HFFc6 (cell line): ENCODE measurements around the gene FPR2. TPM values are rescaled to one million over a fixed set of nuclear protein-coding genes. Genes with fewer than 3 reads are reported as not detected.
A peak's percentile ranks its signal among the peaks of the same experiment; 100 is the strongest.
"Not testable (repeated sequence)": the region's sequence is repeated elsewhere in the genome, so short reads cannot be mapped to it uniquely, and the experiment has no call there.

Experiments used
- DNase-seq: peaks from one replicate; pipeline ENCODE4 v3.0.0-alpha.2; 2018
- H3K27ac Mint-ChIP-seq: 2 replicates; pipeline ENCODE4 v1.8.0; 2020; ENCODE audit warnings: mild to moderate bottlenecking, mixed read lengths
- H3K27me3 Mint-ChIP-seq: 2 replicates; pipeline ENCODE4 v1.8.0; 2021; ENCODE audit warnings: mild to moderate bottlenecking, moderate library complexity, mixed read lengths; ENCODE audit not compliant: insufficient read depth
- H3K36me3 Mint-ChIP-seq: 2 replicates; pipeline ENCODE4 v1.8.0; 2021; ENCODE audit warnings: low read depth, mixed read lengths
- H3K4me1 Mint-ChIP-seq: 2 replicates; pipeline ENCODE4 v1.8.0; 2020; ENCODE audit warnings: low read depth, mixed read lengths
- H3K4me3 Mint-ChIP-seq: 2 replicates; pipeline ENCODE4 v1.8.0; 2020; ENCODE audit warnings: mild to moderate bottlenecking, moderate library complexity, mixed read lengths
- H3K9me3 Mint-ChIP-seq: 2 replicates; pipeline ENCODE4 v1.8.0; 2020; ENCODE audit warnings: mild to moderate bottlenecking, mixed read lengths
- CTCF ChIP-seq: fragments of 200-600 bp; sonication (generic); IDR thresholded peaks from 2 replicates; pipeline ENCODE4 v1.5.0; 2021; ENCODE audit warnings: antibody characterized with exemption, mild to moderate bottlenecking
- total RNA-seq, 6 experiments: library from RNA; stranded (reverse); fragmentation: NEBNext Ultra II Directional; extraction: Animal tissue kit (Norgen Biotek cat#: 25700); gene quantifications; 2 replicates in 1 of 6; 3 replicates in 5 of 6; pipeline ENCODE4 v1.2.3, GENCODE V29; 2021

The FPR2 gene
- total RNA-seq, 6 experiments from 2014 or later: not detected

GRCh38 chr19:51766461-51766860, 5.5 kb downstream of the FPR2 start:
- H3K9me3 Mint-ChIP-seq: peaks cover 4% of the 10 kb centered on the region; the same call in 1 of the 2 replicates
- no peaks in the 10 kb centered on the region for H3K36me3 Mint-ChIP-seq
- H3K27me3 Mint-ChIP-seq: peaks cover 31% of the 10 kb centered on the region
- no peak overlapping the region for H3K4me3 Mint-ChIP-seq
- TF ChIP-seq CTCF: no peak
- DNase-seq: no peak
- no peak overlapping the region for H3K27ac Mint-ChIP-seq
- no peaks in the 10 kb centered on the region; the same call in 1 of the 2 replicates for H3K4me1 Mint-ChIP-seq

GRCh38 chr19:51771376-51772130, 10.6 kb downstream of the FPR2 start:
- Mint-ChIP-seq H3K4me1 (no peaks in the 10 kb centered on the region), H3K36me3 (no peaks in the 10 kb centered on the region), H3K4me3 (no peak overlapping the region), H3K27ac (no peak overlapping the region), H3K27me3 (peaks cover 27% of the 10 kb centered on the region), H3K9me3 (no peaks in the 10 kb centered on the region)
- DNase-seq: no peak
- TF ChIP-seq CTCF: no peak

GRCh38 chr19:51772977-51773376, 12.0 kb downstream of the FPR2 start:
- Mint-ChIP-seq H3K36me3 (no peaks in the 10 kb centered on the region), H3K4me1 (peaks cover 6% of the 10 kb centered on the region), H3K27ac (no peak overlapping the region), H3K27me3 (peaks cover 24% of the 10 kb centered on the region), H3K9me3 (no peaks in the 10 kb centered on the region), H3K4me3 (no peak overlapping the region)
- no peak for DNase-seq
- TF ChIP-seq CTCF: no peak

- H3K9me3 Mint-ChIP-seq, H3K36me3 Mint-ChIP-seq, H3K4me3 Mint-ChIP-seq, H3K27ac Mint-ChIP-seq, DNase-seq: not testable (repeated sequence)
- H3K4me1 Mint-ChIP-seq: peaks cover 12% of the 10 kb centered on the region
- H3K27me3 Mint-ChIP-seq: peaks cover 14% of the 10 kb centered on the region
Observed at GRCh38 chr19:51776561-51776960, 15.6 kb downstream of the FPR2 start.

- Mint-ChIP-seq H3K27me3 (peaks cover 12% of the 10 kb centered on the region), H3K9me3 (no peaks in the 10 kb centered on the region), H3K4me3 (peak overlapping the region; percentile 55), H3K4me1 (peaks cover 12% of the 10 kb centered on the region), H3K36me3 (no peaks in the 10 kb centered on the region), H3K27ac (no peak overlapping the region)
- peak; percentile 89 for TF ChIP-seq CTCF
- DNase-seq: peak; percentile 67
Observed at GRCh38 chr19:51777570-51778462, 16.8 kb downstream of the FPR2 start.

GRCh38 chr19:51779181-51779580, 18.2 kb downstream of the FPR2 start:
- TF ChIP-seq CTCF: no peak
- Mint-ChIP-seq H3K4me1 (peaks cover 12% of the 10 kb centered on the region), H3K36me3 (no peaks in the 10 kb centered on the region), H3K27ac (no peak overlapping the region), H3K9me3 (no peaks in the 10 kb centered on the region), H3K27me3 (peaks cover 7% of the 10 kb centered on the region), H3K4me3 (no peak overlapping the region)
- no peak for DNase-seq
